GM19463 (cell line): ENCODE results near the gene FAM120B.
A peak's percentile ranks its signal among the peaks of the same experiment; 100 is the strongest.
"Not testable (repeated sequence)": the region's sequence is repeated elsewhere in the genome, so short reads cannot be mapped to it uniquely, and the experiment has no call there.

Experiments
- ATAC-seq: cut with Tn5 transposase; IDR thresholded peaks from one replicate; pipeline ENCODE4 v1.9.1; 2021; ENCODE audit warnings: mild to moderate bottlenecking, moderate library complexity; ENCODE audit not compliant: unreplicated experiment

The FAM120B gene

DNA sequence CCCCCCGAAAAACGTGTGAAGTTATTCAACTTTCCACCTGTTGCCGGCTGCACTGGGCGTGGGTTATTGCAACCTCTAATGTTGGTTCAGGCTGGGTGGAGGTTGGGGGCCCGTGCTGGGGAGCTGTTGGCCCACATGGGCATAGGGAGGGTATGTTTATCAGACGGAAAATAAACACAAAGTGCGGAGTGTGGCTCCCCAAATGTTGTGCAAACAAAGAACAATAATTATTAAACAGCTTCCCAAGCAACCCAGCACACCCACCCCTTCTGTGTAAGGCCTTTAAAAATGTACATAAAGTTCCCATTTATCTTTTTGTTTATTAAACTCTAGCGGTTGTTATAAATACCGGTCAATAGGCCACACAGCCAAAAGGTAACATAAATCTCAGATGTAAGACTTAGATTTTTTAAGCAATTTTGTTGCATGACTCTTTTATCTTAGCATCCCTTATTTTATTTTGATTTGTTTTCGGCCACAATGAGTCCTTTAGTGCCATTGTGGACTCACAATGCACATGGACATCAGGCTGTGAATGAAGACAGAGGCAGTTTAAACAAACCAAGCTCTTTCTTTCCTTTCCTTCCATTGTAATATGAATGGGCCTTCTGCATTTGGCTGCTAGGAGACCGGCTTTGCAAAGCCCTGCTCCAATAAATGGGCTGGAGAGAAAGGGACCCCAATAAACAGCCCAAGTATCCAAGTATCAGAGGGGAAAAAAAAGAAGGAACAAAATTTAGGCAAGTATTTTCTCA, 8.8 kb upstream of the FAM120B start:
- no peak for ATAC-seq

DNA sequence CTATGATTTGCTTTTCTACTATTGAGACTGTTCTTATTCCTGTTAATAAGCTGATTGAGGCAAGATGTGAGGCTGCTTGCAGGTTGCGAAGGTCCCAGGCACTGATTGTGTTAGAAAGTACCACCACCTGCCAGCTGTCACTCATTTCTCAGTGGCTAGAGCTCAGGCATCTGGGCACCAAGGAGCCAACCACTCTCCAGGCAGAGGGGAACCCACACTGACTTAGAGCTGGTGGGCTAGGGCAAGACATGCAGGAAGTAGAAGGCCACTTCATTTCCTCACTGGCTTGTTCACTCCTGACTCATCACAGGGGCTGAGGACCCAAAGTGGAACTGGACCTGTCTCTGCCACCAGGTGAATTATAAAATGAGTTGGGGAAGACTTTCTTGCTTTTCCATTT, 7.9 kb upstream of the FAM120B start:
- ATAC-seq = no peak

DNA sequence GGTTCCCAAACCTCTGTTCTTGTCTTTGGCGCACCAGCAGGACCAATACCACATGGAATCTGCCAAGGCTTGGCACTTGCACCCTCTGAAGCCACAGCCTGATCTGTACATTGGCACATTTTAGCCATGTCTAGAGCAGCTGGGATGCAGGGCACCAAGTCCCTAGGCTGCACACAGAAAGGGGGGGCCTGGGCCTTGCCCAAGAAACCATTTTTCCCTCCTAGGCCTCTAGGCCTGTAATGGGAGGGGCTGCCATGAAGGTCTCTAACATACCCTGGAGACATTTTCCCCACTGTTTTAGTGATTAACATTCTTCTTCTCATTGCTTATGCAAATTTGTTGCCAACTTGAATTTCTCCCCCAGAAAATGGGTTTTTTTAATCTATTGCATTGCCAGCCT, 5.4 kb upstream of the FAM120B start:
- no peak for ATAC-seq

DNA sequence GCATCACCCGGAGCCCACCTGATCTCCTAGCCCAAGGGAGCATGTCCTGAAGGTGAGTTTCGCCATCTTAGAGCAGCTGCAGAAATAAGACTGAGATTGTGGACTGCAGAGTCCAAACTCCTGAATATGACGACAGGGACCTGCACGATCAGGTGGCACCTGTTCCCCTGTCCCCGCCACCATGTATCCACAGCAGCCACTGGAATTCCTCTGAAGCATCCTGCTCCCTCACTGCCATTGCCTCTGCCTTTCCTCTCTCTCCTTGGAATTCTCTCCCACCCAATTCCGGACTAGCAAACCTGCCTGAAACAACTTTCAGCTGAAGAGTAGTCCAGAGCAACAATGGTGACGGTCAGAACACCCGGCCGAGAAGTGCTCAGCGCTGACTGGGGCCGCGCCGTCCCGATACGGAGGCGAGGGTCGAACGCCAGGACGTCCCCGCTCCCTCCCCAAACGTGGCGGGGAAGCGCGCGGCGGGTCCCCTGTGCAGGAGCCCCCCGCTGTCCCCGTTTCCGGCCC, 694 bp upstream of the FAM120B start:
- no peak for ATAC-seq

DNA sequence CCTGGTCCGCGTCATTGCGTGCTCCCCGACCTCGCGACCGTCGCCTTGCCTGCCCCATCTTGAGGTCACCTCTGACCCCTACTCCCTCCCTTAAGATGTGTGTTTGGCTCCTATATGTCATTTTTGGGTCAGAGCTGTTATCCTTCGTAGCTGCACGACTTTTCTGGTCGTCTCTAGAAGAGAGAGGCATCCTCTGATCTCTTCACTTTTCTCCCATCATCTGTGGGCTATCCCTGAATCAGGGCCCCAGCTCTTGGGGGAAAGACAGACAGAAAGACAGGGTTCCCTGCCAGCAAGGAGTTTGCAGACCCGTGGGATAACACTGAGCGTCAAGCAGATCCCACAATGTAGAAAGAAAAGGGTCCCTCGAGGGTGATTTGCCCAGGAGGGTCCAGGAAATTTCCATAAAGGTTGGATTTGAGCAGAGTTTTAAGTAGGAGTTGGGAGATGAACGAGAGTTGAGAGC, 555 bp downstream of the FAM120B start:
- ATAC-seq = no peak

DNA sequence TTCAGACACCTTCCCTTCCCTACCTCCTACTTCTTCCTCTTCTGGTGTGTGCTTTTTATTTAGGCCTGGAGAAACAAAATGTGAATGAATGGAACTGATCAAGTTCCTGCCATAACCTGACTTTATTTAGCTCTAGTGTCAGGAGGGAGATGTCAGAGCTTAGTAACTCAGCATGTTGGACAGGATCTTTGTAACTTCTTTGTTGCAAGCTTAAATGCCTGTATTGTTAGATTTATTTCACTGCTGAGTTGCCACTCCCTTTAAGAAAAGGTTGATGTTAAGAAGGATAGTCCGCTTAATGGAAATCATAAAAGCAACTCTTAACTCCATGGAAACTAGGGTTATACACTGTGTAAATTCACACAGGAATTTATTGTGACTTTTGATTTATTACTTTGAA, 2.2 kb downstream of the FAM120B start:
- ATAC-seq = no peak

DNA sequence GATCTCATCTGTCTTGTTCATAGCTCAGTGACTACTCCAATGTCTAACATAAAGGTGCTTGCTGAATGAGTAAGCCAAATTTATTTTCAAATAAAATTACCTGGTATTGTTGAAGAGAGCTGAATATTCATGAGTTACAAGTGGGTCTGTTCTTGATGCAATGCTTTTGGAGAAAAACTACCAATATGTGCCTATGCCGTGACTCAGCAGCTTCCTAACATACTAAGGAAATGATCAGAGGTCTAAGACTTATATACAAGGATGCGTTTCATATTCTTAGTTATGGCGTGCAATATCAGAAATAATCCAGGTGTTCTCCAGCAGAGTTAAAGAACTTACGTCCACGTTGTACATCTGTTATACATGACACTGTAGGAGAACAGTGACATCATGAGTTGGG, 5.1 kb downstream of the FAM120B start:
- no peak for ATAC-seq

DNA sequence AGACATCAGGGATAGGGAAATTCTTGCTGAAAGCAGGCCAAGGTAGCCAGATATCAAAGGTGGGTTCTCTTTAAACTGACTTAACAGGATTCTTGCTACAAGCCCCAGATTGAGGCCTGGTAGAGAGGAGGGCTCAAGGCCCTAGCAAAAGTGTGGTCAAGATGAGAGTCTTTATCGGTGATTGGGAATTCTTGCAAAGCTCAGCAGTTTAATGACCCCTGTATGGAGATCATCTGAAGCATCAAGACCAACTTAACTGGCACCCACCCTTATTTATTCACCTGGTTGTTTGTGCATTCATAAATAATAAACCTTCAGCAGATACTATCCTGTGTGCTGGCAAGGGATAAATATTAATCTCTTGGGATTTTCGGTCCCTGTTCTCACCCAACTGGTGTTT, 6.3 kb downstream of the FAM120B start:
- no peak for ATAC-seq

DNA sequence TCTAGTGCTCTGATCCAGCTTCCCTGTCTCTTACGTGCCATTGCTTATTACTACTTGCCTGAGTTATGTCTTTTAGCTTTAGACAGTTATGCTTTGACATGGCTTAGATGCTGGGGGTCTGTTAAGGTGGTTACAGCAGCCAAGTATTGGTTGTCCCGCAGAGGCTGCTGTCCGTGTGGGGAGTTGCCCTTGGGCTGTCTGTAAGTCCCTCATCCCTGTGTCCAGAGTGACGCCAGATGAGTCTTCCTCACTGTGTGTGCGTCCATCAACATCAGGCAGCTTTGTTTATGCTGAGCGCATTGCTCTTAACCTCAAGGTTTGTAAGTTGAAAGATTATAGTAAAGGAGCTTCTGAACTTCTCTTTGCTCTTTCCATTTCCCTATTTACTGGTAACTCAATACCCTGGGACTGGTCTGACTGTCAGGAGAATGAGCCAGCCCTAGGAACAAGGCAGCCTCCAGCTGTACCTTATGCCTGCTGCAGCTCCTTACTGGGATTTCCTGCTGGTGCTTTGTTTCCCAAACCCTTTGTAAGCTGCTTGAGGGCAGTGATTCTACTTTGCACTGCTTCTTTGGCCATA, 7.2 kb downstream of the FAM120B start:
- ATAC-seq = no peak

DNA sequence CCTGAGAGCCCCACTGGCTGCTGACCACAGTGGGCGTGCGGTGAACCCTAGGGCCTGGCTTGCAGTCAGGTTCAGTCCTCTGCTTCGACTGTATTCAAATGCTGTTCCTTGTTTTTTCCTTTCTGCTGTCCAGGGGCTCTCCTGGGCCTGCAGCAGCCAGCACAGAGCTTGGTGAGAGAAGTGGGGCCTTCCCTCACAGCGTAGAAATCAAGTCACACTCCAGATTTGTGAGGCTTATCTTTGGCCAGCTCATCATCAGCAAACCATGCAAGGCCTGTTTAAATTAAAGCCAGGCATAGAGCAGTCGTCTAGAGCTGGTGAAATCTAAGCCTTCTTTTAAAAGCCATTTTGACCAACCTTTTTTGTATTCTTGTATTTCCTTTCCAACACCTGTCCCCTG, 8.4 kb downstream of the FAM120B start:
- no peak for ATAC-seq

DNA sequence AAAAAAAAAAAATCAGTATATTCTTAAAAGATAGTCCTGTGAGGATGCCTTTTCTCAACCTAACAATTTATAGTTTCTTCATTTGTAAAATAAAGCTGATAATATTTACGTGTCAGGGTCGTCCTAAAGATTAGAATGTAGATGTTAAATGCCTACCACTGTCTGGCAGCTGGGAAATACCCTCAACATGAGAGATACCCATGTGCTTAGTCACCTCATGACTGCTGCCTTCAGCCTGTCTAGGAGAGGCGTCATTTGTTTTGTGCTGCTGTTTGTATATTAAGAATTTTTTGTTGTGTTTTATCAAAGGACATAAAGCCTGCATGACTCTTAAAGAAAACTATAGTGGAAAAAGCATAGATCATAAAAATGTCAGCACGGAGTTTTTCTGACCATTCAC, 9.5 kb downstream of the FAM120B start:
- ATAC-seq = no peak

DNA sequence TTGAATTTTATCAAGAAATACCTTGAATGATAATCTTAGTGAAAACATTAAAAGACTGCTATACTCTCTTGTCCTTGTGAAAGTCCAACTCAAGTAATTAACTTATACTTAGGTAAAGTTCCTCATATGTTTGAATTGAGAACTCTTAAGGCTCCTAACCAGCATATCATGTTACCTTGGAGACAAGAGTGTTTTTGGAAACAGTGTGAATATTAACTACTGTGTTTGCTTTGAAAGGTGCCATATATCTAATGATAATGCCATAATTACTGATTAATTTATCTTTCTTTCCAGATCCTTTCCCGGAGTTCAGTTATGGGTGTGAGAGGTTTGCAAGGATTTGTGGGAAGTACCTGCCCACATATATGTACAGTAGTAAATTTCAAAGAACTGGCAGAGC, 10.5 kb downstream of the FAM120B start:
- ATAC-seq = no peak

DNA sequence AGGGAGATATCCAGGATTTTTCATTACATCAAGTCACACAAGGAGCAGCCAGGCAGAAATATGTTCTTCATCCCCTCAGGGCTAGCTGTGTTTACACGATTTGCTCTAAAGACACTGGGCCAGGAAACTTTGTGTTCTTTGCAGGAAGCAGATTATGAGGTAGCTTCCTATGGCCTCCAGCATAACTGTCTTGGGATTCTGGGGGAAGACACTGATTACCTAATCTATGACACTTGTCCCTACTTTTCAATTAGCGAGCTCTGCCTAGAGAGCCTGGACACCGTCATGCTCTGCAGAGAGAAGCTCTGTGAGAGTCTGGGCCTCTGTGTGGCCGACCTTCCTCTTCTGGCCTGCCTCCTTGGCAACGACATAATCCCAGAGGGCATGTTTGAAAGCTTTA, 11.2 kb downstream of the FAM120B start:
- ATAC-seq = no peak

DNA sequence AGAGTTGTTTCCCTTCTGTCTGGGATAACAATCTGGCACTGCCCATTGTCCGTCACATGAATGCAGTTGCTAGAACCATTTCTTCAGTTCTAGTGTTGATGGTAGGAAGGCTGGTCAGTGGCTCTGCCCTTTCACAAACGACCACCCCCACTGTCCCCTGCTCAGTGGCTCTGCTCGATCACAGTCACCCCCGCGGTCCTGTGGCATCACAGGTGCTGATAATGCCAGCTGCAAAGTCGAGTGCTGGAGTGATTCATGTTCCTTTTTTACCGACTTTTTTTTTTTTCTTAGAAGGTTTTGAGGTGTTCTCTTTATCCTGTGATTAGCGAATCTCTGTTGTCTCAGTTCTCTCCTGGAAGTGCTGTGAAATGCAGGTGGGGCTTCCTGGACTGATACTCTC, 22.8 kb downstream of the FAM120B start:
- no peak for ATAC-seq

DNA sequence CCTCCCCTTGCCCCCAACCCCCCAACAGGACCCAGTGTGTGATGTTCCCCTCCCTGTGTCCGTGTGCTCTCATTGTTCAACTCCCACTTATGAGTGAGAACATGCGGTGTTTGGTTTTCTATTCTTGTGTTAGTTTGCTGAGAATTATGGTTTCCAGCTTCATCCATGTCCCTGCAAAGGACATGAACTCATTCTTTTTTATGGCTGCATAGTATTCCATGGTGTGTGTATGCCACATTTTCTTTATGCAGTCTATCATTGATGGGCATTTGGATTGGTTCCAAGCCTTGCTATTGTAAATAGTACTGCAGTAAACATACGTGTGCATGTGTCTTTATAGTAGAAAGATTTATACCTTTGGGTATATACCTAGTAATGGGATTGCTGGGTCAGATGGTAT, 28.6 kb downstream of the FAM120B start:
- not testable (repeated sequence) for ATAC-seq

DNA sequence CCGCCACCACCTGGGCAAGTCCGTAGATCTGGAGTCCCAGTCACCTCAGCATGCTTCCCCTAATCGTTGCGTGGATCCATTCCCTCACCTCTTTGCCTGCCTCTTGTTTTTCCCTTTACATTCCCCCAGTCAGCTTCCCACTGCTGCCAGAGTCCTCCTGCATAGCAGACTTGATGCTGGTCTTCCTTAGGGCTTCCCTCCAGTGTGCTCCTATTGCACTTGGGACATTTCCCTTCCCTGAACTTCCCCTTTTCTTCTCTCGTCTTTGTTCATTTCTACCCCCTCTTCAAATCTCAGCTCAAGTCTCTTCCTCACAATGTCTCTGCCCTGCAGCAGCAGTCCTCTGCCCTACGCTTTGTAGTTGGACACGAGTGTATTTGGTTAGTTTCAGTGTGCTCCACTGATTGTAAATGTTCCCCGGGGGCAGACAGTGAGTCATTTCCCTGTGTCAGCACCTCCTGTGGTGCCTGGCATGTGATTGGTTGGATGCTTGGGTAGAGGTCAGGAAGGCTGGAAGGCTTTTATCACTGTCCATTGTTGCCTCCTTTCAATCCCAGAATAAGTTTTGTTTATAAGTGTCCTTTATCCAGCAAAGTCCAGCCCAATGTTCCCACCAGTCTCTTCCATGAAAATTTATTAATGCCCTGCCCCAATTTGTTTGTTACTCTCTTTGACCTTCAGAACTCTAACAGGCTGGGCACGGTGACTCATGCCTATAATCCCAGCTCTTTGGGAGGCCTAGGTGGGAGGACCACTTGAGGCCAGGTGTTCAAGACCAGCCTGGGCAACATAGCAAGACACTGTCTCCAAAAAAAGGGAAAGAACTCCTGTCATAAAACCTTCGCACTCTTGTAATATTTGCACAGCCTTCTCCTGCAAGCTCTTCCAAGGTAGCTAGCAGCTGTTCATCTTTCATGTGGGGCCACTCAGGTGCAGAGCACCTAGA, 38.3 kb downstream of the FAM120B start:
- peak; percentile 48 for ATAC-seq

DNA sequence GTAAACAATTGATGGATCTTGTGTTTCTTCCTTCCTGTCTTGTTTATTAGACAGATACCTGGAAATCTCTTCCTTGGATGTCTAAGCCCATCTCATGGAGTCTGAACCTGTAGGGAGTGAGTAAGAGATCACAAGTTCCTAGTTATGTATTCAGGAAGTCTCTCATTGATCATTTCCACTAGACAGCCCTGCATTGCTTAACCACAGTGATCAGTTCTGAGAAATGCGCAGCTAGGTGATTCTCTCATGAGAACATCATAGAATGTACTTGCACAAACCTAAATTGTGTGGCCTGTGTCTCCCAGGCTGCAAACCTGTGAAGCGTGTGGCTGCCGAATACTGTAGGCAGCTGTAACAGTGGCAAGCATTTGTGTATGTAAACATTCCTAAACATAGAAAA, 39.1 kb downstream of the FAM120B start:
- no peak for ATAC-seq

DNA sequence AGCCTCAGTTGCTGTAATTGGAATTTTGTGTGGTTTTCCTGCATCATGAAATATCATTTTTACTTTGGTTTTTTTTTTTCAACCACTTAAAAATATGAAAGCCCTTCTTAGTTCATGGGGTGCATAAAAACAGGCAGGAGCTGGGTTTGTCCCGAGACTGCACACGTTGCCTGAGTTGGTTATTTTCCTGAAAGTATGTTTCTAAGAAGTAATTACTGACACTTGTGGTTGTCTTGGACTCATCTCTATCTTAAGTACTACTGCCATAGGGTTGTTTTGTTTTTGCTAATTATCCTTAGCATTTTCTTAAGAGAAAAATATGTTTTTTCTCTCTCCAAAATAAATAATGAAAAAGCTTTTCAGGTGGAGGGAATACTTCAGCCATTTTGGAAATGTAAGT, 40.1 kb downstream of the FAM120B start:
- no peak for ATAC-seq

DNA sequence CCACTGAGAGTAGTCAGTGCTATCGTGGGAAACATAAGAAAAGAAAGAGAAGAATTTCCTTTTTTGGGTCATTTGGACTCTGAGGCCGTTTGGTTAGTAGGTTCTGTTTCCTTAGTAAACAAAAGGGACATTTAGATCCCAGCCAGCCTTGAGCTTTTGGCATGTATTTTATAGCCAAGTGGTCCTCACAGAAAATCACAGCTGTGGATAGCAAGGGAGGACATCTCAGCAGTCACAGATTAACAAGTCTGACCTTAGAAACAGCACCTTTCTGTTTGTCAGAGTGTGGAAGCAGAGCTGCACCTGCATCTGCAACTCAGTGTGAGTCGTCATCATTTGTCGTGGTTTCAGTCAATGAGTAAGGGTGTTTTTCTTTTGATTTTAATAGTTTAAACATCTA, 40.5 kb downstream of the FAM120B start:
- ATAC-seq = peak; percentile 75

DNA sequence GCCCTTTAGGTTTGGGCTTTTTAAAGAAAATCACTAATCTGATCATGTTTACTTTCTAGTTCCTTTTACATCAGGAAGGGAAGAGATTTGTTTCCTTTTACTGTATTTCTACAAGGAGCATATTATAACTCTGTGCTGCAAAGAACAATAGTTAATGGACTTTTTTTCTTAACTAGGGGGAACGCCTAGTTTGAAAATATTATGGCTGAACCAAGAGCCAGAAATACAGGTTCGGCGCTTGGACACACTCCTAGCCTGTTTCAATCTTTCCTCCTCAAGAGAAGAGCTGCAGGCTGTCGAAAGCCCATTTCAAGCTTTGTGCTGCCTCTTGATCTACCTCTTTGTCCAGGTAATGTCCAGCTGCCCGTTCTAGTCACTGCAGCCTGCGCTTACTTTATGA, 41.4 kb downstream of the FAM120B start:
- no peak for ATAC-seq

DNA sequence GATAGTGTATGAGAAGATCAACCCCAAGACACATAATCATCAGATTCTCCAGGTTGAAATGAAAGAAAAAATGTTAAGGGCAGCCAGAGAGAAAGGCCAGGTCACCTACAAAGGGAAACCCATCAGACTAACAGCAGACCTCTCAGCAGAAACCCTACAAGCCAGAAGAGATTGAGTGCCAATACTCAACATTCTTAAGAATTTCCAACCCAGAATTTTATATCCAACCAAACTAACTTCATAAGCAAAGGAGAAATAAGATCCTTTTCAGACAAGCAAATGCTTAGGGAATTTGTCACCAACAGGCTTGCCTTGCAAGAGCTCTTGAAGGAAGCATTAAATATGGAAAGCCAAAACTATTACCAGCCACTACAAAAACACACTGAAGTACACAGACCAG, 44.9 kb downstream of the FAM120B start:
- ATAC-seq = not testable (repeated sequence)
